HG03108 (cell line): ENCODE data around the gene DCUN1D2.
"Not testable (repeated sequence)": the region's sequence is repeated elsewhere in the genome, so short reads cannot be mapped to it uniquely, and the experiment has no call there.

Experiments
- ATAC-seq: cut with Tn5 transposase; IDR thresholded peaks from one replicate; pipeline ENCODE4 v1.9.1; 2021; ENCODE audit warnings: moderate library complexity; ENCODE audit not compliant: unreplicated experiment

Gene DCUN1D2

GRCh38 chr13:113491982-113492381, 1.5 kb upstream of the DCUN1D2 start:
- no peak for ATAC-seq

- ATAC-seq: no peak
Observed at GRCh38 chr13:113491418-113491883, 940 bp upstream of the DCUN1D2 start.

- peak; percentile 17 for ATAC-seq
Observed at GRCh38 chr13:113489549-113490495, 689 bp downstream of the DCUN1D2 start.

- ATAC-seq: no peak
Observed at GRCh38 chr13:113489171-113489548, 1.4 kb downstream of the DCUN1D2 start.

GRCh38 chr13:113488283-113488682, 2.2 kb downstream of the DCUN1D2 start:
- no peak for ATAC-seq

GRCh38 chr13:113486698-113487097, 3.8 kb downstream of the DCUN1D2 start:
- ATAC-seq: no peak

GRCh38 chr13:113485545-113485944, 5.0 kb downstream of the DCUN1D2 start:
- ATAC-seq: no peak

- no peak for ATAC-seq
Observed at GRCh38 chr13:113483504-113484293, 6.8 kb downstream of the DCUN1D2 start.

GRCh38 chr13:113483081-113483480, 7.4 kb downstream of the DCUN1D2 start:
- no peak for ATAC-seq

GRCh38 chr13:113479179-113479578, 11.3 kb downstream of the DCUN1D2 start:
- ATAC-seq: no peak

- no peak for ATAC-seq
Observed at GRCh38 chr13:113477724-113478123, 12.8 kb downstream of the DCUN1D2 start.

- ATAC-seq: no peak
Observed at GRCh38 chr13:113476811-113477210, 13.7 kb downstream of the DCUN1D2 start.

- ATAC-seq: no peak
Observed at GRCh38 chr13:113475911-113476310, 14.6 kb downstream of the DCUN1D2 start.

GRCh38 chr13:113475280-113475679, 15.2 kb downstream of the DCUN1D2 start:
- ATAC-seq: no peak

GRCh38 chr13:113474179-113474578, 16.3 kb downstream of the DCUN1D2 start:
- no peak for ATAC-seq

- ATAC-seq: no peak
Observed at GRCh38 chr13:113472355-113473025, 18.0 kb downstream of the DCUN1D2 start.

GRCh38 chr13:113471844-113472243, 18.7 kb downstream of the DCUN1D2 start:
- ATAC-seq: no peak

- ATAC-seq: not testable (repeated sequence)
Observed at GRCh38 chr13:113470635-113471163, 19.8 kb downstream of the DCUN1D2 start.

GRCh38 chr13:113470073-113470472, 20.4 kb downstream of the DCUN1D2 start:
- ATAC-seq: no peak

- ATAC-seq: no peak
Observed at GRCh38 chr13:113469582-113469981, 20.9 kb downstream of the DCUN1D2 start.
